SU-DHL-6 (cell line): Measurements from ENCODE around the gene DSG3.

Experiments used
- H2AFZ ChIP-seq: fragments of 200-600 bp; sonication (generic); 2 replicates; pipeline ENCODE4 v1.6.1; 2014; ENCODE audit warnings: low read depth, mild to moderate bottlenecking, moderate library complexity, mixed read lengths, antibody characterized with exemption, low read length; ENCODE audit not compliant: severe bottlenecking
- H3F3A ChIP-seq: fragments of 200-600 bp; shearing (Covaris generic); 2 replicates; pipeline ENCODE4 v1.6.0; 2016; ENCODE audit warnings: antibody characterized with exemption, mild to moderate bottlenecking; ENCODE audit not compliant: insufficient read depth
- H3K27ac ChIP-seq: fragments of 200-600 bp; sonication (generic); 2 replicates; pipeline ENCODE4 v1.5.1; 2016; ENCODE audit warnings: low read depth, mild to moderate bottlenecking, low read length, moderate library complexity, mixed read lengths
- H3K27me3 ChIP-seq: fragments of 200-600 bp; sonication (generic), shearing (Covaris generic); 2 replicates; pipeline ENCODE4 v1.6.0; 2014; ENCODE audit warnings: mild to moderate bottlenecking, low read length
- H3K36me3 ChIP-seq: fragments of 200-600 bp; sonication (generic); 2 replicates; pipeline ENCODE4 v1.6.1; 2014; ENCODE audit warnings: mild to moderate bottlenecking, low read length, mixed read lengths
- H3K4me2 ChIP-seq: fragments of 300-600, 200-600 bp; shearing (Covaris generic), sonication (generic); 2 replicates; pipeline ENCODE4 v1.6.0; 2014; ENCODE audit warnings: low read length, low read depth, mild to moderate bottlenecking; ENCODE audit not compliant: poor library complexity, severe bottlenecking
- H3K4me3 ChIP-seq: fragments of 200-600 bp; sonication (generic); 2 replicates; pipeline ENCODE4 v1.5.1; 2014; ENCODE audit warnings: antibody characterized with exemption, low read length, mild to moderate bottlenecking, mixed read lengths; ENCODE audit not compliant: insufficient read depth, poor library complexity, severe bottlenecking
- H3K79me2 ChIP-seq: fragments of 200-600 bp; sonication (generic); 2 replicates; pipeline ENCODE4 v1.6.1; 2014; ENCODE audit warnings: mild to moderate bottlenecking, low read length, moderate library complexity; ENCODE audit not compliant: insufficient read depth
- H3K9ac ChIP-seq: fragments of 200-600 bp; sonication (generic); 2 replicates; pipeline ENCODE4 v1.7.0; 2014; ENCODE audit warnings: mild to moderate bottlenecking, low read length
- H3K9me2 ChIP-seq: fragments of 200-600 bp; sonication (generic); replicated peaks from 2 replicates; pipeline ENCODE4 v1.6.1; 2014; ENCODE audit warnings: low read length; ENCODE audit not compliant: insufficient read depth
- H3K9me3 ChIP-seq: fragments of 200-600 bp; sonication (generic); 2 replicates; pipeline ENCODE4 v1.6.1; 2014; ENCODE audit warnings: low read length, mixed read lengths; ENCODE audit not compliant: insufficient read depth
- H4K20me1 ChIP-seq: fragments of 200-600 bp; sonication (generic); 2 replicates; pipeline ENCODE4 v1.6.1; 2014; ENCODE audit warnings: low read depth, mild to moderate bottlenecking, antibody characterized with exemption, low read length, moderate library complexity, mixed read lengths
- EZH2phosphoT487 ChIP-seq: fragments of 200-600 bp; sonication (generic), shearing (Covaris generic); conservative IDR thresholded peaks from 2 replicates; pipeline ENCODE4 v1.6.1; 2018; ENCODE audit warnings: mild to moderate bottlenecking, antibody characterized with exemption, low read length, moderate library complexity, mixed read lengths
- TF ChIP-seq, protein P1 (sequence below): fragments of 200-600 bp; sonication (generic); IDR thresholded peaks from one replicate; pipeline ENCODE4 v1.5.1; 2017; ENCODE audit warnings: antibody characterized with exemption, mild to moderate bottlenecking, low read length, moderate library complexity; ENCODE audit not compliant: insufficient read depth, poor library complexity, severe bottlenecking

The DSG3 gene

DNA sequence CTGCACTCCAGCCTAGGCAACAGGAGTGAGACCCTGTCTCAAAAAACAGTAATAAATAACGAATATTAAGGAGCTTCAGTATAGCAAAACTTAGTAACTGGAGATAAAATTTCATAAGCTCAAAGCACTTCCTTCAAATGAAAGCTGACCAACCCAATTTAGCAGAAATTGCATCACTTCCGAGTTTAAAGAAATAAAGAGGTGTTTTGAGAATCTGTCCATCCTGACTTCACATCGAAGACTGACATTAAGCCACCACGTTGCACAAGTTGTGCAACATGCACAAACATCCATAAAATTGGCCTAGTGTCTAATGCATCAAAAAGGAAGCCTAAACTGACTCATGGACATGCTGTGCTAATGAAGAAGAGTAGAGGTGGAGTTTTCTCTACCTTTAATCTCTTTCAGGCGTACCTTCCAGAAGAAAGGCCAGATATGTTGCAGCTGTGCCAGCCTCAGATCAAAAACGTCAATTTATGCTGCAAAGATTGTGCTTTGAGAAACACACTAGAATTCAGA lies 7.7 kb upstream of the DSG3 start:
- no peaks in the 10 kb centered on the region for H3K9me3 ChIP-seq
- H3K4me3 ChIP-seq, result no peak overlapping the region
- TF ChIP-seq EZH2phosphoT487, result no peak
- TF ChIP-seq, protein P1, sequence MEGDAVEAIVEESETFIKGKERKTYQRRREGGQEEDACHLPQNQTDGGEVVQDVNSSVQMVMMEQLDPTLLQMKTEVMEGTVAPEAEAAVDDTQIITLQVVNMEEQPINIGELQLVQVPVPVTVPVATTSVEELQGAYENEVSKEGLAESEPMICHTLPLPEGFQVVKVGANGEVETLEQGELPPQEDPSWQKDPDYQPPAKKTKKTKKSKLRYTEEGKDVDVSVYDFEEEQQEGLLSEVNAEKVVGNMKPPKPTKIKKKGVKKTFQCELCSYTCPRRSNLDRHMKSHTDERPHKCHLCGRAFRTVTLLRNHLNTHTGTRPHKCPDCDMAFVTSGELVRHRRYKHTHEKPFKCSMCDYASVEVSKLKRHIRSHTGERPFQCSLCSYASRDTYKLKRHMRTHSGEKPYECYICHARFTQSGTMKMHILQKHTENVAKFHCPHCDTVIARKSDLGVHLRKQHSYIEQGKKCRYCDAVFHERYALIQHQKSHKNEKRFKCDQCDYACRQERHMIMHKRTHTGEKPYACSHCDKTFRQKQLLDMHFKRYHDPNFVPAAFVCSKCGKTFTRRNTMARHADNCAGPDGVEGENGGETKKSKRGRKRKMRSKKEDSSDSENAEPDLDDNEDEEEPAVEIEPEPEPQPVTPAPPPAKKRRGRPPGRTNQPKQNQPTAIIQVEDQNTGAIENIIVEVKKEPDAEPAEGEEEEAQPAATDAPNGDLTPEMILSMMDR, result no peak
- H4K20me1 ChIP-seq, result no peaks in the 10 kb centered on the region
- 0 out of 2 replicates have a peak, but pooled peaks cover 4% of the 10 kb centered on the region for H3K9me2 ChIP-seq
- no peaks in the 10 kb centered on the region for H3K79me2 ChIP-seq
- H2AFZ ChIP-seq, result no peak overlapping the region
- H3K27ac ChIP-seq, result no peak overlapping the region
- H3K4me2 ChIP-seq, result no peak overlapping the region
- no peak overlapping the region for H3K9ac ChIP-seq
- no peaks in the 10 kb centered on the region for H3F3A ChIP-seq
- H3K27me3 ChIP-seq, result peaks cover 5% of the 10 kb centered on the region; the same call in 1 of the 2 replicates
- H3K36me3 ChIP-seq, result no peaks in the 10 kb centered on the region

DNA sequence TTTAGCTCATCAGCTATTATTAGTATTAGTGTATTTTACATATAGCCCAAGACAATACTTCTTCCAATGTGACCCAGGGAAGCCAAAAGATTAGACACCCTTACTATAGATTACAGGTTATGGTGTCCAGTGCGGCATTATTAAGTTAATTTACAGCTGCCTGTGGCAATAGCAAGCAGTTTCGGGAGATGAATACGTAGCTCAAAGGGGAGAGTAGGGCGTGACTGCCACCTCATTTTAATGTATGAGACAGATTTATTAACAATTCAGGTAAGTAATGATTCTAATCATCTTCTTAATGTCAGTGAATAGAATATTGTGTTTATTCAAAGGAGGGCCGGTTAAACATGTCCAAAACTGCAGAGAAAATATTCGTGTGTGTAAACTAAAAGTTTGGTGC lies 6.8 kb upstream of the DSG3 start:
- peaks cover 5% of the 10 kb centered on the region; the same call in 1 of the 2 replicates for H3K27me3 ChIP-seq
- 0 out of 2 replicates have a peak, but pooled peaks cover 4% of the 10 kb centered on the region for H3K9me2 ChIP-seq
- H2AFZ ChIP-seq, result no peak overlapping the region
- no peaks in the 10 kb centered on the region for H4K20me1 ChIP-seq
- H3K27ac ChIP-seq, result no peak overlapping the region
- H3K4me3 ChIP-seq, result no peak overlapping the region
- no peaks in the 10 kb centered on the region for H3F3A ChIP-seq
- no peak overlapping the region for H3K4me2 ChIP-seq
- no peaks in the 10 kb centered on the region for H3K79me2 ChIP-seq
- no peaks in the 10 kb centered on the region for H3K36me3 ChIP-seq
- H3K9me3 ChIP-seq, result no peaks in the 10 kb centered on the region
- H3K9ac ChIP-seq, result no peak overlapping the region
- no peak for TF ChIP-seq EZH2phosphoT487
- TF ChIP-seq, protein P1, result no peak

DNA sequence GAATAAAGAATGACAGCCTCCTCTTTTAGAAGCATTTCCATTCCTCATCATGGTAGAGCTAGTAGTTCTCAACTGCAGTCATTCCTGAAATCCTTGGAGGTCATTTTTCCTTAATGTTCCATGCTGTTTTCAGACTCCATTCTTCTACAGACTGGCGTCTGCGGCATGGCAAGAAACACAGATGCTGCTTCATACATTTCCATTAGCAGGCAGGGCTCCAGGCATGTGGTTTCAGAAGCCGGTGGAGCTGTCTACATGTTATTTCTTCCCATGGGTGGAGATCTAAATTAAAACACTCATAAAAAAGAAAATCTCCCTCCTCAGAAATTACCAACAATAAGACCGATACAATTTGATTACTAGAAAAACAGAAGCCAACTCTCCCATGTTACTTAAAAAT lies 6.0 kb upstream of the DSG3 start:
- H3F3A ChIP-seq, result no peaks in the 10 kb centered on the region
- no peaks in the 10 kb centered on the region for H3K79me2 ChIP-seq
- no peaks in the 10 kb centered on the region for H3K36me3 ChIP-seq
- no peak overlapping the region for H3K27ac ChIP-seq
- TF ChIP-seq, protein P1, result no peak
- H3K9me2 ChIP-seq, result 0 out of 2 replicates have a peak, but pooled peaks cover 4% of the 10 kb centered on the region
- H3K27me3 ChIP-seq, result peaks cover 5% of the 10 kb centered on the region; the same call in 1 of the 2 replicates
- H3K4me2 ChIP-seq, result no peak overlapping the region
- H3K9me3 ChIP-seq, result no peaks in the 10 kb centered on the region
- no peak overlapping the region for H2AFZ ChIP-seq
- H3K4me3 ChIP-seq, result no peak overlapping the region
- no peaks in the 10 kb centered on the region for H4K20me1 ChIP-seq
- no peak overlapping the region for H3K9ac ChIP-seq
